GM12875 (cell line): ENCODE measurements around the gene EFR3B.
"Not testable (repeated sequence)": the region's sequence is repeated elsewhere in the genome, so short reads cannot be mapped to it uniquely, and the experiment has no call there.

Experiments used
- H3K4me3 ChIP-seq: one replicate; pipeline ENCODE4 v1.5.1; 2011; ENCODE audit warnings: low read depth, low read length, control low read depth
- CTCF ChIP-seq: IDR thresholded peaks from 2 replicates; pipeline ENCODE4 v1.5.1; 2011; ENCODE audit warnings: low read depth, mild to moderate bottlenecking, control low read depth, inconsistent platforms, low read length, moderate library complexity, borderline replicate concordance; ENCODE audit not compliant: insufficient read depth

Gene EFR3B

DNA sequence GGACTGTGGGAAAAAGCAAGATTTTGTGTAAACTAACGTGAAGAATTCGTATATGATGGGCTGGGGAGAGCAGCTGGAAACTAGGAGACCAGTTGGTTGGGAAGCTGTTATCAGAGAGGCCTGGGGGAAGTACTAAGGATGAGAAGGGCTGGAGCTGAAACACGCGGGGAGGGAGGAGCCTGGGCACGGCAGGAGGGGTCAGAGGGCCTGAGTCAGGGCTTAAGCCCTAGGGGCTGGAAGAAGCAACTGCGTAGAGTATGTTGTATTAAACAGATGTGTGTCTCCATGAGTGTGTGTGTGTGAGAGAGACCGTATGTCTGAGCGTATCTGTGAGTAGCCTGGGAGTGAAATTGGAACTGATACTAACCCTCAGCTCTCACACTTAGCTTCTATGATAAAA, 118.1 kb downstream of the EFR3B start:
- no peak overlapping the region for H3K4me3 ChIP-seq
- no peak for TF ChIP-seq CTCF

DNA sequence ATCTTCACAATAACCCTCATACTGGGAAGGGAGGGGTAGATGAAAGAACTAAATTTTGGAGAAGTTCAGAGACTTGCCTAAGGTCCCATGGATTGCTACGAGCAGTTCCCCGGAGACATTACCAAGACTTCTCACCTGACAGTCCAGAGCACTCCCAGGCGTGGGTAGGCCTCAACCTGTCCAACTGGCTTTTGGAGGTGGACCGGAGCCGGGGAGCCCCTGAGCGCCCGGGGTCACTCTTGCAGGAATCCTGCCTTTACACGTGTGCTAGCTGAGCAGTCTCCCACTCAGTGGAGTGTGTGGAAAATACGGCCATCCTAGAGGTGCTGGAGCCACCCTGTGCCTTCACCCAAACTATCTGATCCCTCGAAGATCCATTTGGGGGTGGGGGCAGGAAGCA, 118.5 kb downstream of the EFR3B start:
- no peak for TF ChIP-seq CTCF
- no peak overlapping the region for H3K4me3 ChIP-seq

GRCh38 chr2:25161055-25161781, 119.3 kb downstream of the EFR3B start:
- no peak for TF ChIP-seq CTCF
- no peak overlapping the region for H3K4me3 ChIP-seq

DNA sequence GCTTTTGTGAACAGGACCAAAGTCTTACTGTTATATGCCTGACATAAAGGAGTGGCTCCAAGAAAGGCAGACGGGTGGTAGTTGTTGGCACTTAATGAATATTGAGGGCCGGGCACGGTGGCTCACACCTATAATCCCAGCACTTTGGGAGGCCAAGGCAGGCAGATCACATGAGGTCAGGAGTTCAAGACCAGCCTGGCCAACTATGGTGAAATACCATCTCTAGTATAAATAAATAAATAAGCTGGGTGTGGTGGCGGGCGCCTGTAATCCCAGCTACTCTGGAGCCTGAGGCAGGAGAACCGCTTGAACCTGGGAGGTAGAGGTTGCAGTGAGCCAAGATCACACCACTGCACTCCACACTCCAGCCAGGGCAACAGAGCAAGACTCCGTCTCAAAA, 120.2 kb downstream of the EFR3B start:
- not testable (repeated sequence) for H3K4me3 ChIP-seq

DNA sequence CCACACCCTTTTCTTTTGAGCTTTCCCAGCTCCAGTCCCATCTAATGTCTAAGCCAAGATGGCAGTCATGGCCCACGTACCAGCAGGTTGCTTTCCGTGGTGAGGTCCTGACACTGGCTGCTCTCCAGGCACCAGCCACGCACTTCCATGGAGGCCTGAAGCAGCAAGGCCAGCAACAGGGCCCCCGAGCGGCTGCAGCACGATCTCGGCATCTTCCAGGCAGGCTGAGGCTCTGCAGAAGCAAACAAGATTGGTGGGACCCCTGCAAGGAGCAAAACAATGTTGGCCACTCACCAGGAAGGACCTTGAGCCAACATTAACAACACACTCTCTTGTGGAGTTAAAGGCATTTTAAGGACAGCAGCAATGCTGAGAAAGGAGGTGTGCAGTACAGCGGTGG, 122.7 kb downstream of the EFR3B start:
- TF ChIP-seq CTCF, result no peak
- H3K4me3 ChIP-seq, result no peak overlapping the region

DNA sequence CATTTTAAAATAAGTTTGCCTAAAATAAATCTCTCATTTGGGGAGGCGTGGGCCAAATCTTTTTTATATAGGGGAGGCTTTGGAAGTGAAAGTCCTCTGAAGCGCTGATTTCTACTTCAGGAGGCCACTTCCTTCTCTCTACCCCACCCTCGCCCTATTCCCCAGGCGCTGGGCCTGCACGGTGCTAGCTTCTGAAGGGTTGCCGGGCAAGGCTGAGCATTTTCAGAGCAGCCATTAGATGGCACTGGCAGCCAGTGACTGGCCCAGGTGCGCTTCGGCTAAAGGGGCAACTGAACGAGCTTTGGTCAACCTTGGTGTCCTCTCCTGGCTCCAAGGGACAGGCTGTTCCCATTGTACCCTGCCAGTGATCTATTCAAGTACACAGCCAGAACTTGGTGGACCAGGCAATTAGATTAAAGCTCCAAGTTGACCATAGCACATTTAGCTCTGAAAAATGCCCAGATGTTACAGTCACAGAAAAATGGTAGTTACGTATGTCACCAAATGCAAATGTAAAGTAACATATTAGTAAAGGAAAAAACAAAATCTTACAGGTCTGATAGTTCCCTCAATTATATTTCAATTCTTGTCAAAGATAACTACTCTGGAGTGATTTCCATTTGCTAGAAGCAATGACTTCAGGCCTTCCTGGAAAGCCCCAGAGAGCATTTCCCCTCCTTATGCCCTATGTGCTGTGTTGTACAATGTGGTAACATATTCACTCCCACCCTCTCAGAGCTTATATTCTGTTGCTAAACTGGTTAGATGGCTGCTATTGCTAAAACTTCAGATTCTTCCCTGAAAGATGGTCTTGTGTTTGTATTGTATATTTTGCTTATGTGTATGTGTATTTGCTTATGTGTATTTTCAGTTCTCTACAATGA, 124.4 kb downstream of the EFR3B start:
- peak; percentile 75 for TF ChIP-seq CTCF
- no peak overlapping the region for H3K4me3 ChIP-seq

- TF ChIP-seq CTCF, result no peak
- H3K4me3 ChIP-seq, result peak within 1 kb of the TSS; percentile 42
These were observed 126.6 kb downstream of the EFR3B start, which contains the start of gene POMC for GRCh38 chr2:25168256-25169072. Gene POMC, minus strand, starts transcription at chr2:25168580. Its CDS starts 3,808 bp downstream, at chr2:25164772.
